AG09309 (cell line): ENCODE measurements around the gene KIAA0753.
A peak's percentile ranks its signal among the peaks of the same experiment; 100 is the strongest.

ENCODE experiments used
- DNase-seq: peaks from one replicate; pipeline ENCODE4 v3.0.0-alpha.2; 2010; ENCODE audit warnings: low read depth
- H3K4me3 ChIP-seq: 2 replicates; pipeline ENCODE4 v1.5.1; 2011; ENCODE audit warnings: mild to moderate bottlenecking, low read depth, low read length, moderate library complexity; ENCODE audit not compliant: control insufficient read depth
- TF ChIP-seq, protein P1 (sequence below): IDR thresholded peaks from 2 replicates; pipeline ENCODE4 v1.5.1; 2011; ENCODE audit warnings: mild to moderate bottlenecking, low read depth, low read length, inconsistent platforms; ENCODE audit not compliant: insufficient read depth, control insufficient read depth; ENCODE audit errors: missing control alignments

KIAA0753 gene

DNA sequence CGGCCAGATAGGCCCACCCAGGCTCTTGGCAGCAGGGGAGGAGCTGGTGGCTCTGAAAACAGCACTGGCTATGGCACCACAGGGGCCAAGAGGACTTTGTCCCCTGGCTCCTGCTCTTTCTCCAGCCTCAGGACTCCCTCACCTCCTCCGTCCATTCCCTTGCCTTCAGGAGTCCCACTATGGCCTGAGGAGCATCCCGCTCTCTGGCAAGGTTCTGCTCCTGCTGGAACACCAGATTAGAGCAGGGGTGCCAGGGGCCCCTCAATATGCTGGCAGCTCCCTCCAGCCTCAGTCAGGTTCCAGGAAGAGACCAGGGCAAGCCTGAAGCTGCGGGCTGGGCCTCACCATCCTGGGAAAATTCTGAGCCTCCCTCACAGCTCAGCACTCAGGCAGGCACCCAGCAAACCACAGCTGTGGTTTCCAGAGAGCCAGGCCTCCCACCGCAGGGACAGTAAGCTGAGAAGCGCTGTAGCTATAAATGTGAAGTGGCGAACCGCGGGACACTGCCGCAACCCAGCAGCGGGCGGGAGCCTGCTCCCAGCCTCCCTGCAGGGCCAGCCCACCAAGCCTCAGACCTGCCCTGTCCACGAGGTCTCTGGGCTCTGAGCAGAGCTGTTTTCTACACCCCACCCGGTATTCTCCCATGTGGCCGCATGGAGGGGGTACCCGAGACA is 36.8 kb upstream of the KIAA0753 start:
- DNase-seq: peak; percentile 23
- no peak overlapping the region for H3K4me3 ChIP-seq
- TF ChIP-seq, protein P1, sequence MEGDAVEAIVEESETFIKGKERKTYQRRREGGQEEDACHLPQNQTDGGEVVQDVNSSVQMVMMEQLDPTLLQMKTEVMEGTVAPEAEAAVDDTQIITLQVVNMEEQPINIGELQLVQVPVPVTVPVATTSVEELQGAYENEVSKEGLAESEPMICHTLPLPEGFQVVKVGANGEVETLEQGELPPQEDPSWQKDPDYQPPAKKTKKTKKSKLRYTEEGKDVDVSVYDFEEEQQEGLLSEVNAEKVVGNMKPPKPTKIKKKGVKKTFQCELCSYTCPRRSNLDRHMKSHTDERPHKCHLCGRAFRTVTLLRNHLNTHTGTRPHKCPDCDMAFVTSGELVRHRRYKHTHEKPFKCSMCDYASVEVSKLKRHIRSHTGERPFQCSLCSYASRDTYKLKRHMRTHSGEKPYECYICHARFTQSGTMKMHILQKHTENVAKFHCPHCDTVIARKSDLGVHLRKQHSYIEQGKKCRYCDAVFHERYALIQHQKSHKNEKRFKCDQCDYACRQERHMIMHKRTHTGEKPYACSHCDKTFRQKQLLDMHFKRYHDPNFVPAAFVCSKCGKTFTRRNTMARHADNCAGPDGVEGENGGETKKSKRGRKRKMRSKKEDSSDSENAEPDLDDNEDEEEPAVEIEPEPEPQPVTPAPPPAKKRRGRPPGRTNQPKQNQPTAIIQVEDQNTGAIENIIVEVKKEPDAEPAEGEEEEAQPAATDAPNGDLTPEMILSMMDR: no peak

DNA sequence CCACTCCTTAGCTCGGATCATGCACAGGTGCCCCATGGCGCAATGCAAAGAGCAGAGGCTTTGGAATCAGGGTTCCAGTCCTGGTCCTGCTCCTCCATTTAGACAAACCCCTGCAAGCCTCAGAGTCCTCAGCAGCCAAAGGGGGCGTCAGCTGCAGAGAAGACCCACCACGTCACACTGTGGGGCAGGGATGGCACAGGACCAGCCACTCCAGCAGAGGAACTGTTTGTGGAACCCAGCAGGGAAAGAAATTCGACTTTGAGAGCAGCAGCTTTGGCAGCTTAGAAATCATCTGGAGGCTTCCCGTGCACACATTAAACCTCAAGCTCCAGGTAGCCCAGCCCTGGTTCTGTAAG is 36.3 kb upstream of the KIAA0753 start:
- H3K4me3 ChIP-seq: no peak overlapping the region
- TF ChIP-seq, protein P1: no peak
- DNase-seq: no peak

DNA sequence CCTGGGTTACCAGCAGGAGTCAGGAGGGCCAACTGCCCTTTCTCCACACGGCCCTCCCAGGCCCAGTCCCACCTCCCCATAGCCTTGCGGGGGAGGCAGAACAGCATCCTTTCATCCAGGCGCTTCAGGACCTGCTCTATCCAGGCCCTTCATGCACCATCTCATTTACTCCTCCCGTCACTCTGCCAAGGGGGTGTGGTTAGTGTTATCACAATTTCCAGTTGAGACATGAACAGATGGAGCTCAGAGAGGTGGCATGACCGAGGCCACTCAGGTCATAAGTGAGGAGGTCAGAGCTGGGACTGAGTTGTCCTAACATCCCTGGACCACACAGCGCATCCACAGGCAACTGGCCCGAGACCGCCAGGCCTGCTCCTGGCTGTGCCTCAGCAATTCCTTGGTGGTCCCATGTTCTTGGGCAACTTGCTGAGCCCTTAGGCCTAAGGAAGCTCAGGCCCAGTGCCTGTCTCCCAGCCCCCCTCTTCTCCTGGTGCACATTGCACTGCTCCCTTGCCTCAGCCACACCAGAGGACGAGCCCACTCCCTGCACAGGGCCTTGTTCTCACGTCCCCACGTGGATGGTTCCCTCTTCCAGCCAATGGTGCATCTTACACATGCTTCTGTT is 34.8 kb upstream of the KIAA0753 start:
- DNase-seq: no peak
- TF ChIP-seq, protein P1: no peak
- H3K4me3 ChIP-seq: no peak overlapping the region

DNA sequence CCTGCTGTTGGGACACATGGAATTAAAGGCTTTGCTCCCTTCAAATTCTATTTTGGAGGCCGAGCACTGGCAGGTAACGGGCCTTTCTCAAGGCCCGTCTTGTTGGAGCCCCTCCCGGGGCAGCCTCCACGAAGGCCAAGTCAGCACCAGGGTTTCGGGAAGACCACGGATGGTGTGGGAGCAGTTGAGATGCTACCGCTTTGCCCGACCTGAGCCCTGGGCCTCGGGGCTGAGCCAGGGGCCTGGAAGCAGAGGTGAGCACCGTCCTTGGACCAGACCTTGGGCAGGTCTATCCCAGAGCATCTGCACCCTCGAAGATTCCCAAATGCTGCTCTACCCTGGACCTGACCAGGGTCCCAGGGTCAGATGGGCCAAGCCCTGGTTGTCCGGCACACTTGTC is 34.1 kb upstream of the KIAA0753 start:
- no peak overlapping the region for H3K4me3 ChIP-seq
- no peak for DNase-seq
- TF ChIP-seq, protein P1: no peak

DNA sequence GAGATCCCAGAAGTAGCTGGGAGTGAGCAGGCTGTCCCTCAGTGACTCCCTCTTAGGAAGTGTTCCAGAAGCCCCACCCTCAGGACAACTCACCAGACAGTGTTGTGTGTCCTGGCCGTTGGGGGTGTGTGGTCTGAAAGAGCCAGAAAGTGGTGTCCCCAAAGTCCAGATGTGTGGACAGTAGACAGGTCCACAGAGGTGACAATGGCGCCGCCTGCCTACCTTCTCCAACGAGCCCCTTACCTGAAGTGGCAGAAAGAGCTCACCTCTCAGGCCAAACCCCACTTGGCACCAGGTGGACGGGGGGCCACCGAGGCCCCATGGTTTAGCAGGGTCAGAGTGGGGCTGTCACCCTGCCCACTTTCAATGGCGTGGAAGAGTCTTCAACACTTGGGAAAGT is 30.9 kb upstream of the KIAA0753 start:
- DNase-seq: no peak
- no peak overlapping the region for H3K4me3 ChIP-seq
- TF ChIP-seq, protein P1: no peak

DNA sequence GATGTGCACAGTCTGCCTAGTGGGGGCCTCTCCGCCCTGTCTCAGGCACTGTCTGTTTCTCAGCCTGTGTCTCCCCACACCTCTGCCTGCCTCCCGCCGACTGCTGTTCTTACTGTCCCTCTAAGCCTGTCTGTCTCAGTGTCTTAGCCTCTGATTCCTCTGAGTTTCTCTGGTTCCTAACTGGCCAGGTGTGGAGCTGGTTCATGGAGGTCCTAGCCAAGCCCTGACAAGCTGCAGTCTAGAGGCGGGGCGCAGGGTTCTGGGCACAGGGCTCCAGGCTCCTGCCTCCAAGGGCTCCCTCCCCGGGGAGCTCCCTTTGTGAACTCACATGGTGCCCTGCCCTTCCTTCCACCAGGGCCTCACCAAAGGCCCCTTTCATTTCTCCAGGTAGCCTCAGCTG is 30.5 kb upstream of the KIAA0753 start:
- DNase-seq: no peak
- H3K4me3 ChIP-seq: no peak overlapping the region
- TF ChIP-seq, protein P1: no peak
